ENCODE results near the gene LMAN2L.

GRCh38 chr2:96754317-96754716, 14.5 kb upstream of the LMAN2L start:
- no peak for TF ChIP-seq GATA2 (IDR thresholded peaks at IDR 0.05; ENCODE audit: low read depth, low read length)
- TF ChIP-seq GATA3 (IDR thresholded peaks at IDR 0.05; ENCODE audit: low read depth, low read length) = no peak

Data from SH-SY5Y (cell line).